Retinal pigment epithelial cell (primary cell): Measurements from ENCODE around the gene MINK1.
"Not testable (repeated sequence)": the region's sequence is repeated elsewhere in the genome, so short reads cannot be mapped to it uniquely, and the experiment has no call there.

Source experiments
- DNase-seq: peaks from one replicate; pipeline ENCODE4 v3.0.0-alpha.2; 2010; ENCODE audit warnings: low read depth
- H3K4me3 ChIP-seq: 2 replicates; pipeline ENCODE4 v1.5.1; 2011; ENCODE audit warnings: mild to moderate bottlenecking, low read length, control low read depth, moderate library complexity
- CTCF ChIP-seq: conservative IDR thresholded peaks from 2 replicates; pipeline ENCODE4 v1.5.1; 2011; ENCODE audit warnings: low read depth, low read length, control low read depth, inconsistent platforms

MINK1 gene

GRCh38 chr17:4856271-4856936 lies 23.3 kb downstream of the MINK1 start:
- no peak for TF ChIP-seq CTCF
- DNase-seq, result no peak
- no peak overlapping the region for H3K4me3 ChIP-seq

GRCh38 chr17:4856937-4857314 lies 23.8 kb downstream of the MINK1 start:
- H3K4me3 ChIP-seq, result no peak overlapping the region
- DNase-seq, result no peak
- no peak for TF ChIP-seq CTCF

GRCh38 chr17:4857347-4857746 lies 24.2 kb downstream of the MINK1 start:
- not testable (repeated sequence) for DNase-seq, H3K4me3 ChIP-seq

GRCh38 chr17:4858068-4858881 lies 25.1 kb downstream of the MINK1 start:
- no peak for TF ChIP-seq CTCF
- no peak overlapping the region for H3K4me3 ChIP-seq
- no peak for DNase-seq

GRCh38 chr17:4858882-4859260 lies 25.7 kb downstream of the MINK1 start:
- no peak for TF ChIP-seq CTCF
- no peak overlapping the region for H3K4me3 ChIP-seq
- DNase-seq, result no peak

GRCh38 chr17:4859816-4860625 lies 26.9 kb downstream of the MINK1 start:
- TF ChIP-seq CTCF, result no peak
- H3K4me3 ChIP-seq, result no peak overlapping the region
- DNase-seq, result no peak

GRCh38 chr17:4860651-4861050 lies 27.5 kb downstream of the MINK1 start:
- TF ChIP-seq CTCF, result no peak
- H3K4me3 ChIP-seq, result no peak overlapping the region
- no peak for DNase-seq
